A549 treated with Mapracorat at 1 μM for 4 hours (cell line): ENCODE results near the gene LRRC17. TPM values are rescaled to one million over a fixed set of nuclear protein-coding genes. Genes with fewer than 3 reads are reported as not detected.

Experiments
- total RNA-seq: library from RNA; stranded (reverse); fragments of 200-300 nt; extraction: Qiagen RNA extraction; gene quantifications from 5 replicates; pipeline ENCODE4 v1.2.3, GENCODE V29; 2022

The LRRC17 gene, protein sequence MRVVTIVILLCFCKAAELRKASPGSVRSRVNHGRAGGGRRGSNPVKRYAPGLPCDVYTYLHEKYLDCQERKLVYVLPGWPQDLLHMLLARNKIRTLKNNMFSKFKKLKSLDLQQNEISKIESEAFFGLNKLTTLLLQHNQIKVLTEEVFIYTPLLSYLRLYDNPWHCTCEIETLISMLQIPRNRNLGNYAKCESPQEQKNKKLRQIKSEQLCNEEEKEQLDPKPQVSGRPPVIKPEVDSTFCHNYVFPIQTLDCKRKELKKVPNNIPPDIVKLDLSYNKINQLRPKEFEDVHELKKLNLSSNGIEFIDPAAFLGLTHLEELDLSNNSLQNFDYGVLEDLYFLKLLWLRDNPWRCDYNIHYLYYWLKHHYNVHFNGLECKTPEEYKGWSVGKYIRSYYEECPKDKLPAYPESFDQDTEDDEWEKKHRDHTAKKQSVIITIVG
- total RNA-seq, result 0.08 to 0.18 TPM (median 0.14 TPM) in 4 of 5 replicates, not detected in the other

DNA sequence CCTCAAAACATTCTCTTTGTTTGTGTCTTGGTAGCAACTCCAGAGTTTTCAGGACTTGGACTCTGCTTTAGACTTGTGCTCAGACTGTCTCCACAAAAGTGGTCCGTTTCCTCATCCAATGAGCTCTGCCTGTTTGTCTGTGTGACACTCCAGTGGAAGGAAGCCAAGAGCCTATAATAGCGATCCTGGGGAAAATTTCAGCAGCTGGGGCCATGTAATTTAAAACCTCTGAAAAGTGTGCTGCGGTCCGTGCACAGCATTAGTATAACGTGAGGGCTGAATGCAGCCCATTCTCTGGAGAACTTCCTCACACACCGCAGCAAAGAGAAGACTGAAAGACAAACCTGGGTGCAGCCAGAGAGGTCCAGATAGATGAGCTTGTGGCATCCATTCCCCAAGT is at the start of gene LRRC17:
Gene LRRC17, plus strand, starts transcription at position 259 of the 400 bp plus-strand sequence. CDS start 20,914 bp downstream, outside the sequence.

Other genes starting within 250 kb of the LRRC17 start
- 0.45 to 0.89 TPM (median 0.81 TPM) in 4 of 5 replicates, not detected in the other for gene POLR2J2, start 241.3 kb upstream of the LRRC17 start, total RNA-seq
- 5.5 to 7.8 TPM (median 6.2 TPM) in 5 replicates for gene FAM185A, start 164.0 kb upstream of the LRRC17 start, total RNA-seq
- 0.39 to 0.58 TPM (median 0.42 TPM) in 5 replicates for gene FBXL13, start 161.8 kb downstream of the LRRC17 start, total RNA-seq
- 26.6 to 35.7 TPM (median 35.1 TPM) in 5 replicates for gene ARMC10, start 162.1 kb downstream of the LRRC17 start, total RNA-seq
- 2.5 to 3.8 TPM (median 3.5 TPM) in 5 replicates for gene NAPEPLD, start 236.1 kb downstream of the LRRC17 start, total RNA-seq